GM04504 (cell line): ENCODE data around the gene NEXMIF.
"Not testable (repeated sequence)": the region's sequence is repeated elsewhere in the genome, so short reads cannot be mapped to it uniquely, and the experiment has no call there.

Experiments used
- DNase-seq: peaks from one replicate; pipeline ENCODE4 v3.0.0-alpha.2; 2012; ENCODE audit warnings: low read depth

Gene NEXMIF

DNA sequence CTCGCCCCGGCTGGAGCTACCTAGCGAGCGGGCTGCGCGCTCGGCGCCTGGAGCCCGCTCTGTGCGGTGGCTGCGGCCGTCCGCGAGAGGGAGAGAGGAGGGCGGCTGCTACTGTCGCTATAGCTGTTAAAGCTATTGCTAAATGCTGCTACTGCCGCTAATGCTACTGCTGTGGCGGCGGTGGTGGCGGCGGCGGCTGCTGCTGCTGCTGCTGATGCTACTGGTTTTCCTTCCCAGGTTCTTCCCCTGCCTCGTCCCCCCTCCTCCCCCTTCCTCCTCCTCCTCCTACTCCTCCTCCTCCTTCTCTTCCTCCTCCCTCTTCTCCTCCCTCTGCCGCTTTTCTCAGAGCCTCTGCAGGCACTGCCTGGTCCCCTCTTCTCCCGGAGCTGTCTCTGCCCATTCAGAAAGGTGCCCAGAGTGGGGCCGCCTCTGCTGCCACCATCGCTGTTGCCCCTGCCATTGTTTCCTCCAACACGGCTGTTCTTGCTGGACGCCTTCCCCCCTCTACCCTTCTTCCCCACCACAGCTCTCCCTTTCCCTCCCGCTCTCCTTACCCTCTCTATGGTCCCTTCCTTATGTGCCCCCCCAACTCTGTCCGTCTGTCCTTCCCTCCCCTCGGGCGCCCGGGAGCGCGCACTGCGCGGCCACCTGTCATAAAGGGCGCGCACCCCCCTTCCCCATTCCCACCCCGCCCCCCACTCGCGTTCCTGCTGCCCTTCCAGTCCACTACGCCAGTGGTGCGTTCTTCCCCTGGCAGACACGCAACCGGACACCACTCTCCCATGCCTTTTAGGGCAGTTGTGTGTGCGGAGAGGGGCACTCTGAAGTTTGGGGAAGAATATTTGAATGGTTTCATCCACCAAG is at the start of gene NEXMIF:
Gene NEXMIF, minus strand, starts transcription at position 228 of the 864 bp plus-strand sequence.
- no peak for DNase-seq

DNA sequence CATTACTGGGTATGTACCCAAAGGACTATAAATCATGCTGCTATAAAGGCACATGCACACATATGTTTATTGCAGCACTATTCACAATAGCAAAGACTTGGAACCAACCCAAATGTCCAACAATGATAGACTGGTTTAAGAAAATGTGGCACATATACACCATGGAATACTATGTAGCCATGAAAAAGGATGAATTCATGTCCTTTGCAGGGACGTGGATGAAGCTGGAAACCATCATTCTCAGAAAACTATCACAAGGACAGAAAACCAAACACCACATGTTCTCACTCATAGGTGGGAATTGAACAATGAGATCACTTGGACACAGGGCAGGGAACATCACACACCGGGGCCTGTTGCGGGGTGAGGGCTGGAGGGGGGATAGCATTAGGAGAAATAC is 36.7 kb upstream of the NEXMIF start:
- not testable (repeated sequence) for DNase-seq

DNA sequence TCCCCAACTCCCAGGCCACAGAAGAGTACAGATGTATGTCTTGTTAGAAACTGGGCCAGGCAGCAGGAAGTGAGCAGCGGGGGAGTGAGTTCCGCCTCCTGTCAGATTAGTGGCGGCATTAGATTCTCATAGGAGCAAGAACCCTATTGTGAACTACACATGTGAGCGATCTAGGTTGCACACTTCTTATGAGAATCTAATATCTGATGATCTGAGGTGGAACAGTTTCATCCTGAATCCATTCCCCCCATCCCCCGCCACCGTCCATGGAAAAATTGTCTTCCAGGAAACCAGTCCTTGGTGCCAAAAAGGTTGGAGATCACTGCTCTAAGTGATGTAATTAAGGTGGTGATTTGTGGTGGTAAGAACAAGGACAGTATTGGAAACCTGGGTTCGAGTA is 24.5 kb upstream of the NEXMIF start:
- DNase-seq, result no peak

DNA sequence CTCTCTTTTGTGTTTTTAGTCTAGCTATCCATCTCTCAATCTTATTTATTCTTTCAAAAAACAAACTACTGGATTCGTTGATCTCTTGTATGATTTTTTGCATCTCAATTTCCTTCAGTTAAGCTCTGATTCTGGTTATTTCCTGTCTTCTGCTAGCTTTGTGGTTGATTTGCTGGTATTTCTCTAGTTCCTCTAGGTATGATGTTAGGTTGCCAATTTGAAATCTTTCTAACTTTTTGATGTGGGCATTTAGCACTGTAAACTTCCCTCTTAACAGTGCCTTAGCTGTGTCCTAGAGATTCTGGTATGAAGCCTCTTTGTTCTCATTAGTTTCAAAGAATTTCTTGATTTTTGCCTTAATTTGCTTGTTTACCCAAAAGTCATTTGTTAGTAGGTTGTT is 15.2 kb upstream of the NEXMIF start:
- no peak for DNase-seq

DNA sequence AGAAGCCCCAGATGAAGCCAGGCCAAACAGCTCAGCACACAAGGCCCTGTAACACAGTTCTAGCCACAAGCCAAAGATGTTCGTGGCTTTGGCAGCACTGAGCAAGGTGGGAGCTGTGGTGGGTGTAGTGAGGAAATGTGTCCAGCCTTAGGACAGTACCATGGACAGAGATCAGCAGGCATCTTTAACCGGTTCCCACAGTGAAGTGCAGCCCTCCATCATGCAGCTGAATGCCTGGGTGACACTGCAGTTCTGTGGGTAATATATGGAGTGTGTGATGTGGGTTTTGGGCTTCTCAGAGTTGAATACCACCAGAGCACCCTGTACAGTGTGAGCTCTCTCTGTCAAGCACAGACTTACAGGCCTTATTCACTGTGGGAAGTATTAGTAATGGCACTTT is 6.0 kb upstream of the NEXMIF start:
- DNase-seq, result no peak

DNA sequence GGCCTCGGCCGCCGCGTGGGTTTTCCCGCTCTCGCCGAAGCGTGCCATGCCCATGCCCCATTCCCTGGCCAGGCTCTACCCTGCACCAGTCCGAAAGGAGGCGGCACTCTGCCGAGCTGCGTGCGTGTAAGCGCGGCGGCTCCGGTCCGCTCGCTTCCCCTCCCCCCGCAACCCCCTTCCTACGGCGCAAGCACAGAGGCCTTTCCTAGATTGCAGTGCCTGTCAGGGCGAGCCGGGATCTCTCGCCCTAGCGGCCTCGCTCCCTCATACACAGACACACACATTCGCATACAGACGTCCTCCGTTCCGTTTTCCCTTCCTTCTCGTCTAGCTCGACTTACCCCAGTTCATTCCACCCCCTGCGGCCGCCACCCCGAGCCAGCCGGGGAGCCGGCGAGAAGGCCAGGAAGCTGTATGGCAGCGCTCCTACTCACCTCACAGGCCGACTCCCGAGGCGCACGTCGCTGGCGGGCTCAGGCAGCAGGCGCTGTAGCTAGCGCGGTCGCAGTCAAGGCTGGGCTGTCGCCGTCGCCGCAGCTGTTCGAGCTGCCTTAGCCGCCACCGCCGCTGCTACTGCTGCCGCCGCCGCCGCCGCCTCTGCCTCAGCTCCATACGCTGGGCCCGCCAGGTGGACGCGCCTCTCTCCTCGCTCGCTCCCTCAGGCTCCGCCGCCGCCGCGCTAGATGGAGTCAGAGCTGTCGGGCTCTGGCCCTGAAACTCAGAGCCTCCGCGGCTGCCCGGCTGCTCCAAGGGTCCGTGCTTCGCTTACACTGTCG is 615 bp downstream of the NEXMIF start:
- no peak for DNase-seq

DNA sequence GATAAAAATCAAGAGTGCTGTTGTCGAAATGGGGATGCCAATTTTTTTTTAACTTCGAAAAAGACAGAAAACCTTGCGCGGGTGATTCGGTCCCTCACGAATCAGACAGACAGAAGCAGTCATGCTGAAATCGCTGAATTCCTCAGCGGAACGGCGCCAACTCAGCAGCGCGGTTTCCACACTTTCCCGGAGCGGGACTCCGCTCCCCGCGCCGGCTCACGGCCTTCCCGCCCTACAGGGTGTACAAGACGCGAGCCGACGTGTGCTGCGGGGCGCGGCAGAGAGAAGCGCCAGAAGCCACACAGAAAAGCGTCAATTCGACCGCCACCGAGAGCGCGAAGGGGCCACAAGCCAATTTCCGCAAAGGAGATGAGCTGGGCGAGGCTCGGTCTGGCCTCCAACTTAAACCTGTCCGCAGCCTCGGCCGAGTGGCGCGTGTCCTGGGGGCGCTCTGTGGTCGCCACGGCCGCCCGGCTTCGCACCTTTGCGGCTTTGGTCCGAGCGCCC is 1.3 kb downstream of the NEXMIF start:
- DNase-seq, result no peak

DNA sequence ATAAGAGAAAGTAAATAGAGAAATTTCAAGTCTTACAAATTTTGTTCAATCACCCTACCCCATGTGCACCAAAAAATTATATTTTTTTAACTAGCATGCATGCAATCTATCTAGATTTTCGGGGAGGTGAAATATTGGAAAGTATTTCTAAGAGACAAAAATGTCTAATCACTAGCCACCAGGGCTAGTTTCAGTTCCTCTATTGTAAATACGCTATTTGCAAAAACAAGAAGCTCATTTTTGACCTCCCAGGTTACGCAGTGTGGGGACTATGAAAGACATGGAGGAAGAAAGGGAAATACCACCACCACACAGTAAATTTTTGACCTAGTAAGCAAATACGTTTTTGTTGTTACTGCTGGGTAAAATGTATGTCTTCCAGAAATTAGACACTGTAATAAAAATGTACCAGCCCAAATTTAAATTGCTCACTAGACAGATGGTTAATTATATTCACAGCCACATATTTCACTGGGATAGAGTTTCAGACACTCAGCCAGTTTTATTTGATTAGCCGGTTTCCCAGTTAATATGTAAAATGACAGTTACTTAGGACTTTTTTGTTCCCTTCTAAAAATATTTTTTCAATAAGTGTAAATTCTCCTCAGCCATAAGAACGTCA is 2.2 kb downstream of the NEXMIF start:
- DNase-seq, result no peak

DNA sequence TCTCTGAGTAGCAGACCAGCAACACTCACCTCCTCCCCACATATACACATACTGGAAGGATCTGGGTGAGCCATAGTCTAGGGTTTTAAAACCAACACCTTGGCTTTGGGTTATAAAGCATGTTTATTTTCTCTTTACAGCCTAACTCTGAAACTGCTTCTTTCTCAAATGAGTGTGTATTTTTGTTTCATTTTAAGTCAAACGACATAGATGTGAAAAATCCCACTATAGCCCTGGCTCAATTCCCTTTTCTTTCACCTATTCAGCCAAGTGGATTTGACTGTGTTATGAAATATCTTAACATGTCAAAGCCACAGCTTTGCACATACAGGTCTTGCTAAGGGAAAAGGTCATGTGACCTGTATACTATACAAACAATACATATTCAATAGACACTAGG is 13.8 kb downstream of the NEXMIF start:
- no peak for DNase-seq

DNA sequence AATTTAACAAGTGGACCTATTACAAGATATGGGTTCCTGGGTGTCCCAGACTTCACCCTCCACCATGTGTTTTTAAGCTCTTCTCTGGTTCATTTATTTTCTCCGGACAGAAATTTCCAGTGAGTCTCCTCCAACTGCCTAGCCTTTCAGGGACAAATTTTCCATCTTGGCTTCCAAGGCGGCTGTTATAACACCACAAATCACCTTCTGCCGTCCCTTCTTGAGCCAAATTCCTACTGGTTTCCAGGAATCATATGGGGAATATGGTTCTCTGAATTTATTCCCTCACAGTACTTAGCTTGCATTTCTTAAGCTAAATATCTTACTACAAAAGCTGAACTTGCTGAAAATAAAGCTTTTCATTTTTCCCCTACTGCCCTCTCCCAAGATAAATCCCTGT is 18.8 kb downstream of the NEXMIF start:
- DNase-seq, result no peak

DNA sequence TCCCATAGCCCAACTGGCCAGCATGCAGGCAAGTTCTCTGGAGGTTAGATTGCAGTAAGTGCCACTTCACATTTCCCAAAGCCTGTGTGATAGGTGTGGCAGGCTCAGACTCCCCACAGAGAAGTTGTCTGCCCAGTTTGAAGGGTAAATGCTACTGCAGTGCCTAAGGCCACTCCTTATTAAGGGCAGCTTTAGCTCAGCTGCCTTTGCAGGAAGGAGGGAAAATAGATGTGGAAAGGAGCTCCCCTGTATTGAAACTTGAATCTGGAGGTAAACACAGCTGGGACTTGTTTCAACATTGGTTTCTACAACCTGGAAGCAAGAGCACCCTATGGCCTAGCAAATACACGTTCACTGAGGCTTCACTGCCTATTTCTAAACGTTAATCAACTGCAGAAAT is 22.4 kb downstream of the NEXMIF start:
- DNase-seq, result no peak

DNA sequence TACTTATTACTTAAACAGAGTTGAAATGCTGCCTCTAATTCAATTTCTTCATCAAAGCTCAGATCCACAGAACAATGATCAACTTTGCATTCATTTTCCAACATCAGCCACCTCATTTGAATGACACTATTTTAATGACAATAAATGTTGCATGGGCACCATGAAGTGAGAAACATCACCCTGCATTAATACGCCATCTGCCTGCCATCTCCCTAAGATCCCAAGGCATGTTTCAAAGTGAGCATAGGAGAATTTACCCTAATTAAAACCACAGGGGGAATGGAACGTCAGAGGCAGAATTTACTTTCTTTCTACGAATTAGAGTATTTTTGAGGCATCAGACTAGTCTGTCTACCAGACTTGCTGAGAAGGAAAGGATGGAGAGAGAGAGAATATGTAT is 32.7 kb downstream of the NEXMIF start:
- no peak for DNase-seq

DNA sequence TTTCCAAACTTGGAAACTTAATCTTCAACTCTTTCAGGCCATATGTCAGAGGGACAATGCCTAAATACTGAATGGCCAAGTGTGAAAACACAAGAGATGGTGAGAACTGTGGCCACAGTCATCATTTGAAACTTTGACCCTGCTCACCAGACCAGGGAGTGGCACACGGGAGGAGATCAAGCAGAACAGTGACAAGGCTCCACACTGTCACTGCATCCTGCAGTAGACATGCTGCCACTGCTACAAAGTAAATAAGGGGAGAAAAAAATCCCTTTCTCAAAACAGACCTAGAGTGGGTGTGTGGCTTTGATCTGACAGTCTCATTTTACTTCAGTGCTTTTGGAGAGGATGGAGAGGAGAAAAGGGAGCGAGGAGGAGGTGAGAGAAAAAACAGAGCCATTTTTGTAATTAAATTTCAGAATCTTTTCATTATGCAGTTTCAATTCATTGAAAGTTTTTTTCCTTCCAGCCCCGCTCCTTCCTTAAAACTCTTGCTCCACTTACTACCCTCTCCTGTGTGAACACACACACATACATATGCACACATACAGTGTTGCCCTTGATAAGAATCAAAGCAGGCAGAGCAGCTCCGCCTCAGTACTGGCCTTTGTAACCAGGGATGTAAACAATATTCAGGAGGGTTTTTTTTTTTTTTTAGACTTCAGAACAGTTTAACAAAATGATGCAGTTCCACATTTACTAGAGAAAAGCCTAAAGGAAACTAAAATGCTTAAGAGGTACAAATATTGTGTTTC is 34.4 kb downstream of the NEXMIF start:
- no peak for DNase-seq

DNA sequence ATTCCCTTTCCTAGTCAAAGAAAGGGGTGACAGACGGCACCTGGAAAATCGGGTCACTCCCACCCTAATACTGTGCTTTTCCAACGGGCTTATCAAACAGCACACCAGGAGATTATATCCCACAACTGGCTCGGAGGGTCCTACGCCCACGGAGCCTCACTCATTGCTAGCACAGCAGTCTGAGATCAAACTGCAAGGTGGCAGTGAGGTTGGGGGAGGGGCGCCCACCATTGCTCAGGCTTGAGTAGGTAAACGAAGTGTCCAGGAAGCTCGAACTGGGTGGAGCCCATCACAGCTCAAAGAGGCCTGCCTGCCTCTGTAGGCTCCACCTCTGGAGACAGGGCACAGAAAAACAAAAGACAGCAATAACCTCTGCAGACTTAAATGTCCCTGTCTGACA is 42.9 kb downstream of the NEXMIF start:
- not testable (repeated sequence) for DNase-seq

DNA sequence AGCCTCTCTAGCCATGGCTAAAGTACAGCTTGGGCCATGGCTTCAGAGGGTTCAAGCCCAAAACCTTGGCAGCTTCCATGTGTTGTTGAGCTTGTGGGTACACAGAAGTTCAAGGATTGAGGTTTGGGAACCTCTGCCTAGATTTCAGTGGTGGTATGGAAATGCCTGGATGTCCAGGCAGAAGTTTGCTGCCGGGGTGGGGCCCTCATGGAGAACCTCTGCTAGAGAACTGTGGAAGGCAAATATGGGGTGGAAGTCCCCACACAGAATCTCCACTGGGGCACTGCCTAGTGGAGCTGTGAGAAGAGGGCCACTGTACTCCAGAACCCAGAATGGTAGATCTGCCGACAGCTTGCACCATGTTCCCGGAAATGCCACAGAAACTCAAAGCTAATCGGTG is 59.5 kb downstream of the NEXMIF start:
- DNase-seq, result no peak

DNA sequence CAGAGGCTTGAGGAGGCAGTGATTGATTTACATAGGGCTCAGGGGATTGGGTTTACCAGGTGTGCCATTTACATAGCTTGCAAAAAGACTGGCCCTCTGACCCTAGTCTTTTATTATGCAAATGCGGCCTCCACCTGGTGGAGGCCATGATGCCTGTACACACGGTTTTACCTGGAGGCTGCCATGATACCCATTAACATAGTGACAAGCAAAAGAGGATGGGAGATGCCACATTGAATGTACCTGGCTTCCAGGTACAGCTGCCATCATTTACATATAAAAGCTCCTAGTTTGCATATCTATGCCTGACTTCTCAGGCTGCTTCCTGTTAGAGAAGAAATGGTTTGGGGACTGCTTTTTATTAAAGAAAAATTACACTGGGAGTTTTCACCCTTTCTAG is 72.0 kb downstream of the NEXMIF start:
- no peak for DNase-seq

DNA sequence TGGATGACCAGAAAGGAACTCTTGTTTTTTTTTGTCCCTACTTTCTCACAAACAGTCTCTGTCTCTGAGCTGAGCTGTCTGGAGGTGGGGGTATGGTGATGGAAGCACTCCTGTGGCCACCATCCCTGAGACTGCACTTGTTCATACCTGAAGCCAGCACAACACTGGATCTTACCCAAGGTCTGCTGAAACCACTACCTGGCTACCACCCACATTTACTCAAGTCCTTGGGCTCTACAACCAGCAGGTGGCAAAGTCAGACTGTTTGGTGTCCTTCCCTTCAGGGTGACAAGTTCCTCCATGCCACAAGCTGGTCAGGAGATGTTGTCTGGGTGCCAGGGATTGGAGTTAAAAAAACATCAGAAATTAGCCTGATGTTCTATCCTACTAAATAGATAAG is 89.7 kb downstream of the NEXMIF start:
- no peak for DNase-seq

DNA sequence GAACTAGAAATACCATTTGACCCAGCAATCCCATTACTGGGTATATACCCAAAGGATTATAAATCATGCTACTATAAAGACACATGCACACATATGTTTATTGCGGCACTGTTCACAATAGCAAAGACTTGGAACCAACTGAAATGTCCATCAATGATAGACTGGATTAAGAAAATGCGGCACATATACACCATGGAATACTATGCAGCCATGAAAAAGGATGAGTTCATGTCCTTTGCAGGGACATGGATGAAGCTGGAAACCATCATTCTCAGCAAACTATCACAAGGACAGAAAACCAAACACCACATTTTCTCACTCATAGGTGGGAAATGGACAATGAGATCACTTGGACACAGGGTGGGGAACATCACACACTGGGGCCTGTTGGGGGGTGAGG is 105.5 kb downstream of the NEXMIF start:
- DNase-seq, result not testable (repeated sequence)

DNA sequence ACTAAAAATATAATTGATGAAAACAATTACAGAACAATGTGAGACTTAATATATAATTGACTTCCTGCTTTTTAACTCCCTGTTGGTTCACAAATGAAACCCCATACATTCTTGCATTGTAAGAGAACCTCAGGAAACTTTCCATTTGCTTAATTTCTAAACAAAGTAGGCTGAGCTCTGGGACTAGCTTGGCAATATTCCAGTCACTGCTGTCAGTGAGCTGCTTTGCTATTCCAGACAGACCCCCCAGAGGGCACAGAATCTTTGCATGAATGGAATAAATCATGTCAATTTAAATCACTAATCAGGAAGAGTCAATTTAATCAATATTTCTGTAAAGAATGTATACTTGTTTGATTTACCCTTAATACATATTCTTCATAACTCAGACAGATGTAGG is 110.6 kb downstream of the NEXMIF start:
- DNase-seq, result no peak

DNA sequence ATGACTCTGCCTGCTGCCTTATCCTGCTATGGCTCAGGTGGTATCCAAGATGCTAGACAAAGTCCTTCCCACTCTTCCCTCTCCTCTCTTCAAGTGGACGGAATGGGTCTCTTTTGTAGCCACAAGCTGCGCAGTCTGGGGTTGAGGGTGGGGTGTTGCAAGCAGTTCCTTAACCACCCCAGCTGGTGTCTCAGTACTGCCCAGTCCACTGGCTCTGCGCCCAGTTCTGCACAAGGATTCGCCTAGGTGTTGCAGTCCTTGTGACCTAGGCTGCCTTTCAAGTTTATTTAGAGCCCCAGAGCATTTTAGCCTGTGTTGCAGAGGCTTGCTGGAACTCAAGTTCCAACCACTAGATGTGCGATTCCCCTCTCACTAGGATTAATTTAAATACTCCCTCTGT is 120.7 kb downstream of the NEXMIF start:
- DNase-seq, result no peak

DNA sequence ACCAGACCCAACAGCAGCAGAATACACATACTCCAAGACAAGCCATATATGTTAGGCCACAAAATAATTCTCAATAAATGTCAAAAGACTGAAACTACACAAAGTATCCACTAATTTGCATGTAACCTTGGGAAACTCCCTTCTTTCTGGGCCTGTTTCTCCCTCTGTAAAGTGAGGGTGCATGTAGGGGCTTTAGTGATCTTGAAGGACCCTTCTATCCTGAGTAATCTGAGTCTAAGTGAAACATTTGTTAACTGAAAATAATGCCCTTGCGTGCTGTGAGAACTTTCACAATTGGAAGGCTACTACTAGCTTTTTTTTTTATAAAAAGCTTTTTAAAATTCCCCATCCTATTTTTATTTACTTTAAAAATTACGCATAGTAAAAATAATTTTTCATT is 125.2 kb downstream of the NEXMIF start:
- no peak for DNase-seq

DNA sequence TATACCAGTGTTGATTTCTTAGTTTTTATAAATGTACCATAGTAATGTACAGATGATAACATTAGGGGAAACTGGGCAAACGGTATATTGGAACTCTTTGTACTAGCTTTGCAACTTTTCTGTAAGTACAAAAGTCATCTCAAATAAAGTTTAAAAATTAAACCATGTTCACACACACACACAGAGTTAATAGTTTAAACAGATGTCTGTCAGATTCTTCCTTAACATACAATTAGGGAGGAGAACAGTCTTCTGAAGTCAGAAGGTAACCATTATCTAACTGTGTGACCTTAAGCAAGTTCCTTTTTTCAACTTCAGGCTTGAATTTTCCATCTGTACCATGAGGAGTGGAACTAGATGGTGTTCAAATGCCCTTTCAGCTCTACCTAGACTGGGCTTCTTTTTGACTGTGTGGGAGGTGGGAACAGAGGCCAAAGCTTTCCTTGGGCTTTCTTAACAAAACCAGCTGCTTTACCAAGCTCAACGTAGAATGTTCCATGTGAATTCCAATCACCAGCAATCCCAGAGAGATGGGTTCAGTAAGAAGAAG is 127.8 kb downstream of the NEXMIF start:
- DNase-seq, result no peak
